COLO668 (cell line): ENCODE results near the gene VASH2.
"Not testable (repeated sequence)": the region's sequence is repeated elsewhere in the genome, so short reads cannot be mapped to it uniquely, and the experiment has no call there.

Source experiments
- DNase-seq: peaks from one replicate; lab custom pipeline; 2025; ENCODE audit not compliant: unreplicated experiment; lab: John Stamatoyannopoulos, UW

Gene VASH2

GRCh38 chr1:212954514-212954913, 4.2 kb downstream of the VASH2 start:
- DNase-seq, result no peak

GRCh38 chr1:212955098-212955497, 4.8 kb downstream of the VASH2 start:
- DNase-seq, result no peak

- no peak for DNase-seq
Observed at GRCh38 chr1:212955961-212956620, 5.8 kb downstream of the VASH2 start.

GRCh38 chr1:212957546-212957945, 7.2 kb downstream of the VASH2 start:
- DNase-seq, result no peak

- no peak for DNase-seq
Observed at GRCh38 chr1:212958175-212958574, 7.8 kb downstream of the VASH2 start.

- DNase-seq, result no peak
Observed at GRCh38 chr1:212959266-212960220, 9.2 kb downstream of the VASH2 start.

GRCh38 chr1:212960932-212961331, 10.6 kb downstream of the VASH2 start:
- no peak for DNase-seq

- DNase-seq, result no peak
Observed at GRCh38 chr1:212962509-212962908, 12.2 kb downstream of the VASH2 start.

- DNase-seq, result no peak
Observed at GRCh38 chr1:212964102-212964501, 13.8 kb downstream of the VASH2 start.

GRCh38 chr1:212964993-212965392, 14.7 kb downstream of the VASH2 start:
- DNase-seq, result not testable (repeated sequence)

GRCh38 chr1:212966616-212967015, 16.3 kb downstream of the VASH2 start:
- DNase-seq, result no peak

- DNase-seq, result no peak
Observed at GRCh38 chr1:212967801-212968200, 17.5 kb downstream of the VASH2 start.

- no peak for DNase-seq
Observed at GRCh38 chr1:212968368-212968863, 18.1 kb downstream of the VASH2 start.

- DNase-seq, result no peak
Observed at GRCh38 chr1:212970085-212970484, 19.7 kb downstream of the VASH2 start.

- DNase-seq, result no peak
Observed at GRCh38 chr1:212971312-212971711, 21.0 kb downstream of the VASH2 start.

- DNase-seq, result no peak
Observed at GRCh38 chr1:212973426-212973825, 23.1 kb downstream of the VASH2 start.

- DNase-seq, result no peak
Observed at GRCh38 chr1:212973899-212974298, 23.6 kb downstream of the VASH2 start.

- no peak for DNase-seq
Observed at GRCh38 chr1:212974711-212975110, 24.4 kb downstream of the VASH2 start.

- no peak for DNase-seq
Observed at GRCh38 chr1:212975111-212975918, 25.0 kb downstream of the VASH2 start.

GRCh38 chr1:212976586-212976985, 26.2 kb downstream of the VASH2 start:
- no peak for DNase-seq
